Measurements from ENCODE around the gene ITGA11.

GRCh38 chr15:68428431-68428940, 3.5 kb downstream of the ITGA11 start:
- TF ChIP-seq EZH2 (IDR thresholded peaks at IDR 0.05; ENCODE audit: insufficient read depth, low read length) (no peak), CTCF (IDR thresholded peaks at IDR 0.05; ENCODE audit: insufficient read depth, low read depth, low read length) (no peak)
